Trophoblast cell (in vitro differentiated cells and primary cell): ENCODE data around the gene CIDEA.

Experiments
- DNase-seq, 2 donors: peaks; one replicate each; pipeline ENCODE4 v3.0.0-alpha.2; 2016
- H2AFZ ChIP-seq: 2 replicates; pipeline ENCODE4 v1.6.1; 2013; ENCODE audit warnings: low read length, moderate library complexity, mild to moderate bottlenecking; ENCODE audit not compliant: insufficient read depth, poor library complexity
- H2AK5ac ChIP-seq: 2 replicates; pipeline ENCODE4 v1.6.1; 2013; ENCODE audit warnings: mild to moderate bottlenecking, low read length
- H2BK120ac ChIP-seq: 2 replicates; pipeline ENCODE4 v1.6.1; 2013; ENCODE audit warnings: low read length, mild to moderate bottlenecking, moderate library complexity; ENCODE audit not compliant: insufficient read depth, poor library complexity
- H2BK12ac ChIP-seq: 2 replicates; pipeline ENCODE4 v1.6.1; 2013; ENCODE audit warnings: mild to moderate bottlenecking, low read length, moderate library complexity
- H2BK5ac ChIP-seq: 2 replicates; pipeline ENCODE4 v1.6.1; 2013; ENCODE audit warnings: low read length, low read depth, moderate library complexity, mild to moderate bottlenecking; ENCODE audit not compliant: poor library complexity
- H3K14ac ChIP-seq: 2 replicates; pipeline ENCODE4 v1.6.1; 2013; ENCODE audit warnings: mild to moderate bottlenecking, low read length
- H3K18ac ChIP-seq: 2 replicates; pipeline ENCODE4 v1.6.1; 2013; ENCODE audit warnings: mild to moderate bottlenecking, low read length
- H3K23ac ChIP-seq: 2 replicates; pipeline ENCODE4 v1.6.1; 2013; ENCODE audit warnings: low read length
- H3K27ac ChIP-seq: 2 replicates; pipeline ENCODE4 v1.5.1; 2013; ENCODE audit warnings: low read depth, mild to moderate bottlenecking, inconsistent platforms, low read length, moderate library complexity
- H3K27me3 ChIP-seq: 2 replicates; pipeline ENCODE4 v1.6.1; 2013; ENCODE audit warnings: inconsistent platforms, mild to moderate bottlenecking, low read length, moderate library complexity; ENCODE audit not compliant: insufficient read depth
- H3K36me3 ChIP-seq, 2 experiments: 1 replicate in 1 of 2; 2 replicates in 1 of 2; pipeline ENCODE4 v1.6.1; 2013; ENCODE audit warnings: low read length in 2 of 2, mild to moderate bottlenecking in 2 of 2, moderate library complexity in 1 of 2; ENCODE audit not compliant: insufficient read depth in 2 of 2, control insufficient read depth in 1 of 2
- H3K4ac ChIP-seq: 2 replicates; pipeline ENCODE4 v1.6.1; 2013; ENCODE audit warnings: low read depth, mild to moderate bottlenecking, low read length, moderate library complexity
- H3K4me1 ChIP-seq, 2 experiments: 1 replicate in 1 of 2; 2 replicates in 1 of 2; pipeline ENCODE4 v1.6.1; 2013; ENCODE audit warnings: low read length in 2 of 2, mild to moderate bottlenecking in 2 of 2, moderate library complexity in 1 of 2; ENCODE audit not compliant: insufficient read depth in 2 of 2, control insufficient read depth in 1 of 2
- H3K4me2 ChIP-seq: 2 replicates; pipeline ENCODE4 v1.6.1; 2013; ENCODE audit warnings: inconsistent platforms, mild to moderate bottlenecking, low read length, moderate library complexity
- H3K4me3 ChIP-seq: 2 replicates; pipeline ENCODE4 v1.5.1; 2013; ENCODE audit warnings: mild to moderate bottlenecking, low read depth, low read length, inconsistent platforms
- H3K79me1 ChIP-seq: one replicate; pipeline ENCODE4 v1.6.1; 2013; ENCODE audit warnings: low read length
- H3K79me2 ChIP-seq: 2 replicates; pipeline ENCODE4 v1.6.1; 2013; ENCODE audit warnings: low read length, mild to moderate bottlenecking; ENCODE audit not compliant: control insufficient read depth, insufficient read depth, poor library complexity
- H3K9ac ChIP-seq: 2 replicates; pipeline ENCODE4 v1.6.1; 2013; ENCODE audit warnings: mild to moderate bottlenecking, low read length
- H3K9me3 ChIP-seq: 2 replicates; pipeline ENCODE4 v1.6.1; 2013; ENCODE audit warnings: low read depth, mild to moderate bottlenecking, control low read depth, inconsistent platforms, low read length; ENCODE audit not compliant: insufficient read depth
- H4K12ac ChIP-seq: 2 replicates; pipeline ENCODE4 v1.6.1; 2013; ENCODE audit warnings: low read depth, mild to moderate bottlenecking, low read length, moderate library complexity
- H4K8ac ChIP-seq: 2 replicates; pipeline ENCODE4 v1.6.1; 2013; ENCODE audit warnings: low read depth, mild to moderate bottlenecking, low read length, moderate library complexity
- H4K91ac ChIP-seq: one replicate; pipeline ENCODE4 v1.6.1; 2013; ENCODE audit warnings: low read depth, mild to moderate bottlenecking, low read length, moderate library complexity
- WGBS: extraction: QIAGEN DNeasy Blood & Tissue Kit; methylation state at CpG from one replicate; pipeline ENCODE4 v1.1.7; 2013; ENCODE audit warnings: missing lambda C conversion rate; ENCODE audit not compliant: insufficient read length, insufficient coverage; ENCODE audit errors: extremely low coverage; 5-methylcytosine and 5-hydroxymethylcytosine counted together

CIDEA gene

DNA sequence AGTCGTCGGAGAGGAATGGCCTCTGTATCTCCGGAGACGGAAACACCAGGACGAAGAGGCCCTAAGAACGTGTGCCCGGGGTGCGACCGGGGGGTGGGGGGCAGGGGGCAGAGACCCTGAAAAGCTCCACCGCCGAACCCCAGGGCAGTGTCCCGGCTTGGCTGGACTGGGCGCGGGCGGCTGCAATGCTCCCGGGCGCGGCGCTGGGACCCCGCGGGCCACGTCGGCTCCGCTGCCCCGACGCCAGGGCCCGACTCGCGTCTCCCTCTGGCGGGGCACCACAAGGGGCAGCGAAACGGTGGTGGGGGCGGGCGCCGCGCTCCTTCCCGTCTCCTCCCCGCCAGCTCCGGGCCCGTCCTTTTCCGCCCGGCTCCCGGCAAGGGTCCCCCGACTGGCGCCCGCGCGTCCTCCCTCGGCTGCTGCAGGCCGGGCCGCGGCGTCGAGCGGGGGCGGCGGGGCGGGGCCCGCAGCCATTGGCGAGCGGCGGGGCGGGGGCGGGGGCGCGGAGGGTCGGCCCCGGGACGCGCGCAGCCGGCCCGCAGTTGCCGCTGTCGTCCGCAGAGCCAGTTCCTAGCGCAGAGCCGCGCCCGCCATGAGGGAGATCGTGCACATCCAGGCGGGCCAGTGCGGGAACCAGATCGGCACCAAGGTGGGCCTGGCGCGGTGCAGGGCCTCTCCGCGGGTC, 53.7 kb downstream of the CIDEA start, which contains the start of gene TUBB6:
Gene TUBB6 (plus strand): TSS at position 541 of the 685 bp plus-strand sequence. CDS start 52 bp downstream, at position 593.
- Histone ChIP-seq H2BK5ac (peak within 1 kb of the TSS; percentile 96), H3K36me3 (peaks cover 11 to 15% of the 10 kb centered on the region in 2 experiments), H3K79me1 (peaks cover 18% of the 10 kb centered on the region), H3K27ac (peak within 1 kb of the TSS; percentile 88), H3K4me1 (peaks cover 6 to 23% of the 10 kb centered on the region in 2 experiments), H3K4me3 (peak within 1 kb of the TSS; percentile 93), H4K91ac (peak within 1 kb of the TSS; percentile 92), H3K79me2 (peaks cover 13% of the 10 kb centered on the region), H2AK5ac (peak within 1 kb of the TSS; percentile 68), H3K23ac (no peak within 1 kb of the TSS), H3K4ac (peak within 1 kb of the TSS; percentile 74), H4K12ac (peak within 1 kb of the TSS; percentile 96), H3K18ac (peak within 1 kb of the TSS; percentile 100), H3K27me3 (no peaks in the 10 kb centered on the region), H2AFZ (peak within 1 kb of the TSS; percentile 96), H4K8ac (peak within 1 kb of the TSS; percentile 94), H2BK120ac (peak within 1 kb of the TSS; percentile 97), H3K14ac (peak within 1 kb of the TSS; percentile 99), H3K9me3 (no peaks in the 10 kb centered on the region), H2BK12ac (peak within 1 kb of the TSS; percentile 53), H3K4me2 (peak within 1 kb of the TSS; percentile 79), H3K9ac (peak within 1 kb of the TSS; percentile 91)
- peak; percentile 37 to 71 for DNase-seq
- no CpG with 5 or more reads among the region's 88 CpGs for WGBS

GRCh38 chr18:12308386-12309100, 54.4 kb downstream of the CIDEA start:
- Histone ChIP-seq H3K9me3 (no peaks in the 10 kb centered on the region), H2AFZ (peak overlapping the region; percentile 96), H2BK12ac (peak overlapping the region; percentile 53), H3K79me1 (peaks cover 18% of the 10 kb centered on the region), H3K27me3 (no peaks in the 10 kb centered on the region), H4K91ac (peak overlapping the region; percentile 92), H3K27ac (peak overlapping the region; percentile 88), H3K23ac (no peak overlapping the region), H2AK5ac (peak overlapping the region; percentile 68), H3K4ac (peak overlapping the region; percentile 74), H3K4me2 (peak overlapping the region; percentile 79), H3K9ac (peak overlapping the region; percentile 91), H3K14ac (peak overlapping the region; percentile 99), H3K4me1 (peaks cover 6 to 23% of the 10 kb centered on the region in 2 experiments), H2BK5ac (peak overlapping the region; percentile 96), H3K36me3 (peaks cover 14 to 15% of the 10 kb centered on the region in 2 experiments), H3K18ac (peak overlapping the region; percentile 100), H2BK120ac (peak overlapping the region; percentile 97), H4K12ac (peak overlapping the region; percentile 96), H3K4me3 (peak overlapping the region; percentile 93), H3K79me2 (peaks cover 13% of the 10 kb centered on the region), H4K8ac (peak overlapping the region; percentile 94)
- WGBS, result no CpG with 5 or more reads among the region's 81 CpGs
- peak; percentile 89 to 91 for DNase-seq

DNA sequence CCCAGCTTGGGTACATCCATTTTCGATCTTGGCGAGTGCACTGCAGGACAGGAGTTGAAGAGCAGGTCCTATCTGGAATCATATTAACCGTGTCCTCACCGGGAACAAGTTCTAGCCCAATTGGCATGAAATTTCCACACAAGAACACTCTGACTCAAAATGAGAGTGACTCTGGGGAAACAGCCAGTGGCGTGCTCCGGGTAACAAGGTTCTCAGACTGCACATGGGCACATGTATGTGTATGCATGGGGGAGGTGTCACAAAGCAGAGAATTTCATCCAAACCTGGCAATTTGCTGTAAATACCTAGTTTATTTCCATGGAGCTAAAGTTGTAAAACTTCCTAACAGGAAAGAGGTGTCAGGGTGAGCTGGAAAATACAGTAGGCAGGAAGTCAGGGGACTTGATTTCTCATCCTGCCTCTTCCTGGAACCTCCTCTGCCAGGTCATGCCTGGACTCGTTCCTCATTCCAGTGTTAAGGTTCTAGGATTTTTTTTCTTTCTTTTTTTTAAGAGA, 55.6 kb downstream of the CIDEA start:
- no peak overlapping the region for H2AK5ac ChIP-seq
- H3K14ac ChIP-seq, result peak overlapping the region; percentile 35
- peaks cover 18% of the 10 kb centered on the region for H3K79me1 ChIP-seq
- peaks cover 13% of the 10 kb centered on the region for H3K79me2 ChIP-seq
- H3K27ac ChIP-seq, result peak overlapping the region; percentile 6
- H3K18ac ChIP-seq, result no peak overlapping the region
- H4K12ac ChIP-seq, result no peak overlapping the region
- H3K4me3 ChIP-seq, result peak overlapping the region; percentile 35
- H2AFZ ChIP-seq, result no peak overlapping the region
- H2BK12ac ChIP-seq, result no peak overlapping the region
- peak in 1 of 2 donors; percentile 35 for DNase-seq
- no CpG with 5 or more reads among the region's 7 CpGs for WGBS
- no peak overlapping the region for H2BK120ac ChIP-seq
- no peak overlapping the region for H3K23ac ChIP-seq
- H3K9me3 ChIP-seq, result no peaks in the 10 kb centered on the region
- peaks cover 21 to 23% of the 10 kb centered on the region in 2 experiments for H3K36me3 ChIP-seq
- H3K4ac ChIP-seq, result peak overlapping the region; percentile 74
- H3K4me1 ChIP-seq, result peaks cover 6 to 23% of the 10 kb centered on the region in 2 experiments
- no peak overlapping the region for H4K91ac ChIP-seq
- peak overlapping the region; percentile 9 for H3K9ac ChIP-seq
- H3K27me3 ChIP-seq, result no peaks in the 10 kb centered on the region
- H2BK5ac ChIP-seq, result no peak overlapping the region
- H4K8ac ChIP-seq, result peak overlapping the region; percentile 28
- peak overlapping the region; percentile 79 for H3K4me2 ChIP-seq

DNA sequence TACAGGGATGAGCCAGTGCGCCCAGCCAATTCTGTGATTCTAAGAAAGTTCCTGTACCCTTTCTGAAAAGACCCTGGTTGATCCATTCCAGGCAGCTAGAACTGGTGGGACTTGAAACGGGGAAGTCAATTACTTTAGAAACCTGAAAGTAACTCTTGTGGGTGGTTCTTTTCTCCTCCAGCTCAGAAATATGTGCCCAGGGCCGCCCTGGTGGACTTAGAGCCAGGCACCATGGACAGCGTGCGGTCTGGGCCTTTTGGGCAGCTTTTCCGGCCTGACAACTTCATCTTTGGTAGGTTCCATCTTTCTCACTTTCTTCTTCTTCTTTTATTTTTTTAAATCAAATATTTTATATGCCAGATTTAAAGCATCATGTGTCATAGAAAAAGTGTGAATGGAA, 56.6 kb downstream of the CIDEA start:
- H3K4me1 ChIP-seq, result peaks cover 6 to 23% of the 10 kb centered on the region in 2 experiments
- peak in 1 of 2 donors; percentile 34 for DNase-seq
- H3K4ac ChIP-seq, result peak overlapping the region; percentile 21
- H3K9me3 ChIP-seq, result no peaks in the 10 kb centered on the region
- no peak overlapping the region for H2AK5ac ChIP-seq
- H4K8ac ChIP-seq, result no peak overlapping the region
- WGBS, result no CpG with 5 or more reads among the region's 6 CpGs
- H3K27ac ChIP-seq, result no peak overlapping the region
- H2BK120ac ChIP-seq, result no peak overlapping the region
- no peaks in the 10 kb centered on the region for H3K27me3 ChIP-seq
- H3K4me2 ChIP-seq, result peak overlapping the region; percentile 0
- peaks cover 13% of the 10 kb centered on the region for H3K79me2 ChIP-seq
- H3K23ac ChIP-seq, result no peak overlapping the region
- no peak overlapping the region for H4K91ac ChIP-seq
- no peak overlapping the region for H4K12ac ChIP-seq
- no peak overlapping the region for H2BK5ac ChIP-seq
- no peak overlapping the region for H3K14ac ChIP-seq
- H3K9ac ChIP-seq, result no peak overlapping the region
- H3K18ac ChIP-seq, result peak overlapping the region; percentile 21
- no peak overlapping the region for H2BK12ac ChIP-seq
- H2AFZ ChIP-seq, result no peak overlapping the region
- no peak overlapping the region for H3K4me3 ChIP-seq
- peaks cover 24 to 28% of the 10 kb centered on the region in 2 experiments for H3K36me3 ChIP-seq
- peaks cover 18% of the 10 kb centered on the region for H3K79me1 ChIP-seq
